VCaP (cell line): Measurements from ENCODE around the gene PGC.

Source experiments
- H3K27ac ChIP-seq: fragments of 450-650 bp; 2 replicates; pipeline ENCODE4 v1.5.1; 2017
- CTCF ChIP-seq: fragments of 450-650 bp; conservative IDR thresholded peaks from 2 replicates; pipeline ENCODE4 v1.5.1; 2017; ENCODE audit warnings: mild to moderate bottlenecking, moderate library complexity

PGC gene

GRCh38 chr6:41687501-41688175, 59.6 kb downstream of the PGC start:
- no peak for TF ChIP-seq CTCF

More at GRCh38 chr6:41687501-41688175, 59.6 kb downstream of the PGC start:
- H3K27ac ChIP-seq: no peak overlapping the region
